A673 (cell line): ENCODE measurements around the gene MTERF2. TPM values are rescaled to one million over a fixed set of nuclear protein-coding genes. Genes with fewer than 3 reads are reported as not detected.

Experiments
- BruUV-seq: library from RNA; stranded (reverse); fragments of 400-500 nt; replicated peaks from 2 replicates; lab custom pipeline; 2021; lab: Mats Ljungman, UMichigan
- CTCF ChIA-PET: fragments of 300-600 bp; sonication (Branson Sonifier 250); formaldehyde crosslinking; loops from one replicate; lab custom pipeline; 2022; ENCODE audit warnings: antibody characterized with exemption; lab: Charles Lee
- POLR2A ChIA-PET: fragments of 300-600 bp; sonication (Branson Sonifier 250); formaldehyde crosslinking; loops from one replicate; lab custom pipeline; 2022; ENCODE audit warnings: antibody characterized with exemption; ENCODE audit not compliant: low non-redundant PET; lab: Charles Lee
- DNase-seq: peaks from one replicate; pipeline ENCODE4 v3.0.0-alpha.2; 2015; ENCODE audit warnings: low spot score
- H3K27ac ChIP-seq: fragments of 200-600 bp; sonication (generic); 2 replicates; pipeline ENCODE4 v1.5.1; 2016; ENCODE audit warnings: mixed run types, low read depth, mild to moderate bottlenecking, mixed read lengths, antibody characterized with exemption, low read length; ENCODE audit not compliant: poor library complexity, severe bottlenecking
- H3K27me3 ChIP-seq: fragments of 200-600 bp; sonication (generic); replicated peaks from 2 replicates; pipeline ENCODE4 v1.6.1; 2017; ENCODE audit warnings: mixed run types, low read depth, mild to moderate bottlenecking, mixed read lengths, antibody characterized with exemption, low read length; ENCODE audit not compliant: insufficient read depth, poor library complexity
- H3K36me3 ChIP-seq: fragments of 200-600 bp; sonication (generic); 2 replicates; pipeline ENCODE4 v1.6.1; 2016; ENCODE audit warnings: mixed run types, mild to moderate bottlenecking, mixed read lengths, antibody characterized with exemption, low read length; ENCODE audit not compliant: insufficient read depth, poor library complexity, severe bottlenecking
- H3K4me1 ChIP-seq: fragments of 200-600 bp; sonication (generic); 2 replicates; pipeline ENCODE4 v1.6.1; 2017; ENCODE audit warnings: mixed run types, mild to moderate bottlenecking, mixed read lengths, antibody characterized with exemption, low read length; ENCODE audit not compliant: insufficient read depth, poor library complexity, severe bottlenecking
- H3K4me3 ChIP-seq: fragments of 200-600 bp; sonication (generic); 2 replicates; pipeline ENCODE4 v1.5.1; 2016; ENCODE audit warnings: low read depth, mixed run types, mild to moderate bottlenecking, mixed read lengths, low read length; ENCODE audit not compliant: poor library complexity, severe bottlenecking
- H3K9me3 ChIP-seq: fragments of 200-600 bp; sonication (generic); 2 replicates; pipeline ENCODE4 v1.6.1; 2016; ENCODE audit warnings: mixed run types, low read depth, mild to moderate bottlenecking, mixed read lengths, antibody characterized with exemption, low read length; ENCODE audit not compliant: poor library complexity, severe bottlenecking
- EZH2 ChIP-seq: fragments of 200-600 bp; sonication (generic); IDR thresholded peaks from 2 replicates; pipeline ENCODE4 v1.6.1; 2017; ENCODE audit warnings: borderline replicate concordance, low read depth, mild to moderate bottlenecking, mixed read lengths, antibody characterized with exemption, low read length; ENCODE audit not compliant: poor library complexity, severe bottlenecking
- intact Hi-C: fragments of 100-400 bp; cut with micrococcal nuclease; formaldehyde crosslinking; loops from one replicate; pipeline ENCODE4 v1.10.0; 2022; ENCODE audit not compliant: unreplicated experiment
- total RNA-seq: library from RNA; stranded (reverse); gene quantifications from 2 replicates; pipeline ENCODE4 v1.2.3, GENCODE V29; 2021
- TF ChIP-seq, protein P1 (sequence below): fragments of 300-800, 200-600 bp; sonication (generic); conservative IDR thresholded peaks from 2 replicates; pipeline ENCODE4 v1.5.1; 2017; ENCODE audit warnings: low read depth, mild to moderate bottlenecking, antibody characterized with exemption, low read length, moderate library complexity, mixed read lengths

MTERF2 gene
- total RNA-seq, 1 experiment from 2014 or later = 12.6 TPM

- Histone ChIP-seq H3K9me3 (no peaks in the 10 kb centered on the region), H3K27me3 (no peaks in the 10 kb centered on the region), H3K36me3 (peaks cover 15% of the 10 kb centered on the region), H3K27ac (no peak overlapping the region), H3K4me3 (no peak overlapping the region), H3K4me1 (peaks cover 10% of the 10 kb centered on the region)
- TF ChIP-seq, protein P1, sequence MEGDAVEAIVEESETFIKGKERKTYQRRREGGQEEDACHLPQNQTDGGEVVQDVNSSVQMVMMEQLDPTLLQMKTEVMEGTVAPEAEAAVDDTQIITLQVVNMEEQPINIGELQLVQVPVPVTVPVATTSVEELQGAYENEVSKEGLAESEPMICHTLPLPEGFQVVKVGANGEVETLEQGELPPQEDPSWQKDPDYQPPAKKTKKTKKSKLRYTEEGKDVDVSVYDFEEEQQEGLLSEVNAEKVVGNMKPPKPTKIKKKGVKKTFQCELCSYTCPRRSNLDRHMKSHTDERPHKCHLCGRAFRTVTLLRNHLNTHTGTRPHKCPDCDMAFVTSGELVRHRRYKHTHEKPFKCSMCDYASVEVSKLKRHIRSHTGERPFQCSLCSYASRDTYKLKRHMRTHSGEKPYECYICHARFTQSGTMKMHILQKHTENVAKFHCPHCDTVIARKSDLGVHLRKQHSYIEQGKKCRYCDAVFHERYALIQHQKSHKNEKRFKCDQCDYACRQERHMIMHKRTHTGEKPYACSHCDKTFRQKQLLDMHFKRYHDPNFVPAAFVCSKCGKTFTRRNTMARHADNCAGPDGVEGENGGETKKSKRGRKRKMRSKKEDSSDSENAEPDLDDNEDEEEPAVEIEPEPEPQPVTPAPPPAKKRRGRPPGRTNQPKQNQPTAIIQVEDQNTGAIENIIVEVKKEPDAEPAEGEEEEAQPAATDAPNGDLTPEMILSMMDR = no peak
- intact Hi-C loops = no loop called here
- no peak for DNase-seq
- POLR2A ChIA-PET = no interaction called here
- BruUV-seq = no TSS peak
- CTCF ChIA-PET = no interaction called here
These were observed 13.4 kb downstream of the MTERF2 start for GRCh38 chr12:106973545-106973944.

GRCh38 chr12:106971065-106971464 lies 15.9 kb downstream of the MTERF2 start:
- H3K9me3 ChIP-seq = no peaks in the 10 kb centered on the region
- H3K27ac ChIP-seq = no peak overlapping the region
- DNase-seq = no peak
- ChIA-PET CTCF (no interaction called here), POLR2A (no interaction called here)
- H3K4me1 ChIP-seq = no peaks in the 10 kb centered on the region
- no peak for TF ChIP-seq EZH2
- TF ChIP-seq, protein P1 = no peak
- no peak overlapping the region for H3K4me3 ChIP-seq
- H3K27me3 ChIP-seq = no peaks in the 10 kb centered on the region
- no TSS peak for BruUV-seq
- intact Hi-C loops = no loop called here
- peaks cover 24% of the 10 kb centered on the region for H3K36me3 ChIP-seq

DNA sequence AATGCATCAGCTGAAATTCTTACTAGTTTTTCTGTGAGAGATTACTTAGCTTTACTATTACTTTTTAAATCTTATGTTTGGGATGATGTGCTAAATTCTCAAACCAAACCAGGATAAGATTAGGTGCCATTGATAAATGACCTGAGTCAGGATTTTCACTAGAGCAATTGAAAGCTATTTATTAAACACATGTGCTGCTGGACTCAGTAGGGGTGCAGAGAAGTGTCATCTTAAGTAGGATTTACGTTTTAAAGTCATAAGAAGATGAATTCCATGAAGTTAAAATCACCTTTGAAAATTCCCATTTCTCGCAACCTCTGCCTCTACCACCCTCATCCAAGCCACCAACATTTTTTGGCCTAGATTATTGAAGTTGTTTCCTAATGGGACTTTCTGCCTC lies 22.4 kb downstream of the MTERF2 start:
- H3K36me3 ChIP-seq = peaks cover 14% of the 10 kb centered on the region

More for the DNA sequence above, 22.4 kb downstream of the MTERF2 start:
- no peak for TF ChIP-seq EZH2
- TF ChIP-seq, protein P1 = no peak
- BruUV-seq = no TSS peak
- CTCF ChIA-PET = no interaction called here
- Histone ChIP-seq H3K4me3 (no peak overlapping the region), H3K27me3 (no peaks in the 10 kb centered on the region), H3K4me1 (no peaks in the 10 kb centered on the region), H3K27ac (no peak overlapping the region), H3K9me3 (no peaks in the 10 kb centered on the region)
- DNase-seq = no peak
- POLR2A ChIA-PET = no interaction called here
- intact Hi-C loops = no loop called here
